ENCODE results near the gene ACVR1B. TPM values are rescaled to one million over a fixed set of nuclear protein-coding genes. Genes with fewer than 3 reads are reported as not detected.

Gene ACVR1B

Small RNAs within 50 kb of the gene (small RNA-seq; reads per million reads assigned to genes)
- not detected for gene RNU6-574P (ENCODE audit: insufficient read depth)

All from mesendoderm (in vitro differentiated cells).